CD14-positive monocyte (primary cell): ENCODE data around the gene COL12A1. TPM values are rescaled to one million over a fixed set of nuclear protein-coding genes. Genes with fewer than 3 reads are reported as not detected.

Source experiments
- DNase-seq, 3 donors: peaks; one replicate each; pipeline ENCODE4 v3.0.0-alpha.2; 2011 to 2022
- H2AFZ ChIP-seq: 2 replicates; pipeline ENCODE4 v1.6.0; 2012; ENCODE audit warnings: mild to moderate bottlenecking, low read depth, low read length, inconsistent platforms; ENCODE audit not compliant: insufficient read depth, poor library complexity, severe bottlenecking
- H3K27ac ChIP-seq, 2 donors: 1 replicate in 1 of 2; 2 replicates in 1 of 2; pipeline ENCODE4 v1.5.1; 2012 to 2013; ENCODE audit warnings: low read length in 2 of 2, control low read depth in 1 of 2, inconsistent platforms in 1 of 2, low read depth in 1 of 2, mild to moderate bottlenecking in 1 of 2
- H3K27me3 ChIP-seq, 2 donors: one replicate each; pipeline versions ENCODE4 v1.6.0 to v1.6.1; 2011 to 2013; ENCODE audit warnings: low read length in 2 of 2; ENCODE audit not compliant: control insufficient read depth in 2 of 2, insufficient read depth in 2 of 2
- H3K36me3 ChIP-seq, 2 donors: replicated peaks in 1 of 2; 1 replicate in 1 of 2; 2 replicates in 1 of 2; pipeline versions ENCODE4 v1.5.1 to v1.6.1; 2012 to 2013; ENCODE audit warnings: low read length in 2 of 2, control low read depth in 1 of 2, inconsistent platforms in 1 of 2, mild to moderate bottlenecking in 1 of 2; ENCODE audit not compliant: insufficient read depth in 2 of 2, control insufficient read depth in 1 of 2
- H3K4me1 ChIP-seq, 2 donors: 1 replicate in 1 of 2; 2 replicates in 1 of 2; pipeline versions ENCODE4 v1.5.1 to v1.6.1; 2012 to 2013; ENCODE audit warnings: low read length in 2 of 2, control low read depth in 1 of 2, inconsistent platforms in 1 of 2, mild to moderate bottlenecking in 1 of 2, moderate library complexity in 1 of 2; ENCODE audit not compliant: insufficient read depth in 2 of 2, control insufficient read depth in 1 of 2
- H3K4me2 ChIP-seq: replicated peaks from 2 replicates; pipeline ENCODE3; 2012; ENCODE audit warnings: low read length, moderate library complexity, mild to moderate bottlenecking; ENCODE audit not compliant: poor library complexity, severe bottlenecking; ENCODE audit errors: extremely low read depth
- H3K4me3 ChIP-seq, 3 experiments: fragments of 200-600 bp in 1 of 3; sonication (generic) in 1 of 3; replicated peaks in 1 of 3; 1 replicate in 2 of 3; 2 replicates in 1 of 3; pipeline ENCODE4 v1.5.1; 2011 to 2013; ENCODE audit warnings: low read length in 3 of 3, mild to moderate bottlenecking in 3 of 3, control low read depth in 2 of 3, low read depth in 2 of 3, inconsistent platforms in 1 of 3, moderate library complexity in 1 of 3
- H3K79me2 ChIP-seq: 2 replicates; pipeline ENCODE4 v1.6.0; 2012; ENCODE audit warnings: mild to moderate bottlenecking, control low read depth, inconsistent platforms, low read length, moderate library complexity; ENCODE audit not compliant: insufficient read depth
- H3K9ac ChIP-seq: 2 replicates; pipeline ENCODE4 v1.6.0; 2017; ENCODE audit warnings: low read length, mild to moderate bottlenecking; ENCODE audit not compliant: insufficient read depth, poor library complexity, severe bottlenecking
- H3K9me3 ChIP-seq, 2 donors: replicated peaks in 1 of 2; 1 replicate in 1 of 2; 2 replicates in 1 of 2; pipeline versions ENCODE4 v1.5.1 to v1.6.1; 2012 to 2013; ENCODE audit warnings: low read length in 2 of 2, control low read depth in 1 of 2; ENCODE audit not compliant: control insufficient read depth in 1 of 2, insufficient read depth in 1 of 2
- H4K20me1 ChIP-seq: 2 replicates; pipeline ENCODE4 v1.6.0; 2012; ENCODE audit warnings: mild to moderate bottlenecking, low read length, control low read depth, moderate library complexity; ENCODE audit not compliant: insufficient read depth
- H3K27ac Mint-ChIP-seq, 7 donors: one replicate each; pipeline ENCODE4 v1.8.0; 2020; ENCODE audit warnings: mild to moderate bottlenecking in 7 of 7, mixed read lengths in 7 of 7, moderate library complexity in 6 of 7, inconsistent platforms in 2 of 7
- H3K27me3 Mint-ChIP-seq, 3 donors: one replicate each; pipeline ENCODE4 v1.8.0; 2021 to 2022; ENCODE audit warnings: low read depth in 3 of 3, mild to moderate bottlenecking in 3 of 3, mixed read lengths in 3 of 3, moderate library complexity in 3 of 3, inconsistent platforms in 1 of 3
- H3K36me3 Mint-ChIP-seq, 2 donors: one replicate each; pipeline ENCODE4 v1.8.0; 2020; ENCODE audit warnings: mixed read lengths in 2 of 2, inconsistent platforms in 1 of 2, mild to moderate bottlenecking in 1 of 2
- H3K4me1 Mint-ChIP-seq: one replicate; pipeline ENCODE4 v1.8.0; 2020; ENCODE audit warnings: mild to moderate bottlenecking, mixed read lengths
- H3K4me3 Mint-ChIP-seq, 2 donors: one replicate each; pipeline ENCODE4 v1.8.0; 2020; ENCODE audit warnings: mild to moderate bottlenecking in 2 of 2, mixed read lengths in 2 of 2, moderate library complexity in 1 of 2
- H3K9me3 Mint-ChIP-seq, 7 donors: one replicate each; pipeline ENCODE4 v1.8.0; 2020 to 2022; ENCODE audit warnings: mixed read lengths in 7 of 7, mild to moderate bottlenecking in 6 of 7, moderate library complexity in 6 of 7, inconsistent platforms in 2 of 7
- CTCF ChIP-seq: fragments of 200-600 bp; IDR thresholded peaks from one replicate; pipeline ENCODE4 v1.8.0; 2022; ENCODE audit warnings: antibody characterized with exemption, mild to moderate bottlenecking
- WGBS: methylation state at CpG from one replicate; pipeline ENCODE4 v1.1.5; 2013; ENCODE audit warnings: missing lambda C conversion rate; ENCODE audit not compliant: insufficient coverage; 5-methylcytosine and 5-hydroxymethylcytosine counted together
- intact Hi-C, 2 donors: fragments of 100-400 bp; cut with micrococcal nuclease; formaldehyde crosslinking; loops; one replicate each; pipeline versions ENCODE4 v1.15.0 to v1.15.1; 2023
- polyA plus RNA-seq, 3 donors: library from polyadenylated mRNA; depleted of rRNA in 1 of 3; unstranded in 2 of 3; stranded (reverse) in 1 of 3; fragments of 300-500 nt in 2 of 3; fragments of >200 nt in 1 of 3; fragmentation: Illumina TruSeq in 2 of 3; gene quantifications; 1 replicate in 2 of 3; 2 replicates in 1 of 3; pipeline ENCODE4 v1.2.3, GENCODE V29; 2012 to 2021

COL12A1 gene
- polyA plus RNA-seq, 3 donors = not detected

DNA sequence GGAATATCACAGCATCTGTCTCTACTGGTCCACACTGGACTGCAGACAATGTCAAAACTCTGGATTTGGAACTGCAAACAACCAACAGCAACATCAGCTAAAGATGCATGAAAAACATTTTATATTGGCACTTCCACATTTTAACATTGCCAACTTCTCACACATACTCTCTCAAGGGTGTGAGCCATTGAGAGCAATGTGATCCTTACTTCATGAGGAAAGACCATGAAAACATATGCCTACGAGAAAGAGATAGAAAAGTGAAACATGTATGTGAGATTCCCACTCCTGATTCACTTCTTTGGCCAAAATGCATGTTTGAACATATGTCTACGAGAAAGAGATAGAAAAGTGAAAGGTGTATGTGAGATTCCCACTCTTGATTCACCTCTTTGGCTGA lies 99.4 kb downstream of the COL12A1 start:
- H3K4me3 ChIP-seq = no peak overlapping the region
- peaks cover 0 to 3% (median 2%) of the 10 kb centered on the region in 3 donors for H3K27me3 Mint-ChIP-seq

GRCh38 chr6:75103431-75103830 lies 102.4 kb downstream of the COL12A1 start:
- Histone ChIP-seq H3K36me3 (no peaks in the 10 kb centered on the region), H3K79me2 (no peaks in the 10 kb centered on the region), H3K4me2 (no peak overlapping the region), H4K20me1 (no peaks in the 10 kb centered on the region), H3K27ac (no peak overlapping the region), H2AFZ (no peak overlapping the region), H3K9me3 (no peaks in the 10 kb centered on the region), H3K4me3 (no peak overlapping the region), H3K27me3 (no peaks in the 10 kb centered on the region), H3K9ac (no peak overlapping the region), H3K4me1 (no peaks in the 10 kb centered on the region)
- Mint-ChIP-seq H3K4me3 (no peak overlapping the region), H3K27ac (no peak overlapping the region), H3K27me3 (peaks cover 0 to 3% (median 2%) of the 10 kb centered on the region in 3 donors), H3K4me1 (no peaks in the 10 kb centered on the region), H3K36me3 (no peaks in the 10 kb centered on the region), H3K9me3 (peaks cover 0 to 3% (median 0%) of the 10 kb centered on the region in 7 donors)
- 100% methylated on average over 1 of the region's 1 CpG for WGBS
- intact Hi-C loops = no loop called here
- DNase-seq = no peak
- TF ChIP-seq CTCF = no peak

More for the DNA sequence above, 99.4 kb downstream of the COL12A1 start:
- Histone ChIP-seq H3K9me3 (no peaks in the 10 kb centered on the region), H3K27ac (no peak overlapping the region), H2AFZ (no peak overlapping the region), H4K20me1 (no peaks in the 10 kb centered on the region), H3K4me2 (no peak overlapping the region), H3K9ac (no peak overlapping the region), H3K27me3 (no peaks in the 10 kb centered on the region), H3K36me3 (no peaks in the 10 kb centered on the region), H3K4me1 (no peaks in the 10 kb centered on the region), H3K79me2 (no peaks in the 10 kb centered on the region)
- WGBS = no CpG with 5 or more reads among the region's 2 CpGs
- no peak overlapping the region for H3K4me3 Mint-ChIP-seq
- DNase-seq = no peak
- H3K36me3 Mint-ChIP-seq = no peaks in the 10 kb centered on the region
- no peak for TF ChIP-seq CTCF
- H3K4me1 Mint-ChIP-seq = no peaks in the 10 kb centered on the region
- H3K9me3 Mint-ChIP-seq = peaks cover 0 to 3% (median 0%) of the 10 kb centered on the region in 7 donors
- intact Hi-C loops = no loop called here
- H3K27ac Mint-ChIP-seq = no peak overlapping the region
